AG04449 (cell line): ENCODE measurements around the gene PLEKHA6.

Experiments used
- CTCF ChIA-PET: fragments of 350-600 bp; formaldehyde crosslinking; extraction: SDS; loops from one replicate; lab custom pipeline; 2021; ENCODE audit warnings: antibody characterized with exemption; lab: Yijun Ruan, JAX
- POLR2A ChIA-PET: fragments of 400-600, 350-600 bp; formaldehyde crosslinking; extraction: SDS; loops from one replicate; lab custom pipeline; 2020; ENCODE audit warnings: antibody characterized with exemption, inconsistent platforms; lab: Yijun Ruan, JAX
- DNase-seq: peaks from one replicate; pipeline ENCODE4 v3.0.0-alpha.2; 2010; ENCODE audit warnings: low read depth, low spot score
- H3K4me3 ChIP-seq: 2 replicates; pipeline ENCODE4 v1.5.1; 2011; ENCODE audit warnings: low read depth, mild to moderate bottlenecking, control low read depth, low read length
- CTCF ChIP-seq: IDR thresholded peaks from one replicate; pipeline ENCODE4 v1.5.1; 2011; ENCODE audit warnings: mild to moderate bottlenecking, moderate library complexity, low read length, control low read depth, inconsistent platforms; ENCODE audit not compliant: insufficient read depth; ENCODE audit errors: missing control alignments

Gene PLEKHA6

GRCh38 chr1:204350857-204351573 is 8.7 kb downstream of the PLEKHA6 start:
- no peak for DNase-seq
- no peak for TF ChIP-seq CTCF
- POLR2A ChIA-PET, result no interaction called here
- peak overlapping the region; percentile 45 for H3K4me3 ChIP-seq
- CTCF ChIA-PET, result interaction anchor here (0.6 to 7.3 kb wide), 11 partner anchors 9 to 189 kb away, joined by 3 to 58 read pairs (median 5); partner anchors contain the start of genes GOLT1A and PLEKHA6

GRCh38 chr1:204350312-204350711 is 9.4 kb downstream of the PLEKHA6 start:
- no peak for DNase-seq
- peak overlapping the region; percentile 45 for H3K4me3 ChIP-seq
- CTCF ChIA-PET, result interaction anchor here (0.6 to 7.3 kb wide), 11 partner anchors 9 to 188 kb away, joined by 3 to 58 read pairs (median 4); partner anchors contain the start of gene PLEKHA6
- POLR2A ChIA-PET, result no interaction called here
- no peak for TF ChIP-seq CTCF

GRCh38 chr1:204349602-204350001 is 10.1 kb downstream of the PLEKHA6 start:
- POLR2A ChIA-PET, result no interaction called here
- no peak for TF ChIP-seq CTCF
- DNase-seq, result no peak
- H3K4me3 ChIP-seq, result no peak overlapping the region
- CTCF ChIA-PET, result interaction anchor here (0.7 to 7.3 kb wide), 7 partner anchors 10 to 143 kb away, joined by 3 to 58 read pairs (median 8); partner anchors contain the start of gene PLEKHA6

GRCh38 chr1:204348722-204349121 is 11.0 kb downstream of the PLEKHA6 start:
- CTCF ChIA-PET, result interaction anchor here (0.8 to 7.3 kb wide), 6 partner anchors 8 to 142 kb away, joined by 3 to 58 read pairs (median 4); no protein-coding TSS in a partner anchor
- no peak for TF ChIP-seq CTCF
- POLR2A ChIA-PET, result no interaction called here

GRCh38 chr1:204348242-204348641 is 11.5 kb downstream of the PLEKHA6 start:
- POLR2A ChIA-PET, result no interaction called here

More at GRCh38 chr1:204348722-204349121, 11.0 kb downstream of the PLEKHA6 start:
- no peak overlapping the region for H3K4me3 ChIP-seq
- DNase-seq, result no peak

More at GRCh38 chr1:204348242-204348641, 11.5 kb downstream of the PLEKHA6 start:
- CTCF ChIA-PET, result interaction anchor here (1.1 to 3.4 kb wide), 5 partner anchors 9 to 142 kb away, joined by 3 to 18 read pairs (median 4); no protein-coding TSS in a partner anchor
- H3K4me3 ChIP-seq, result no peak overlapping the region
- no peak for DNase-seq
- no peak for TF ChIP-seq CTCF
